GM19467 (cell line): Measurements from ENCODE around the gene HAPSTR1.

Source experiments
- ATAC-seq: cut with Tn5 transposase; IDR thresholded peaks from one replicate; pipeline ENCODE4 v1.9.1; 2021; ENCODE audit warnings: mild to moderate bottlenecking, moderate library complexity; ENCODE audit not compliant: unreplicated experiment

Gene HAPSTR1

GRCh38 chr16:9119795-9120194, 28.4 kb downstream of the HAPSTR1 start:
- ATAC-seq, result no peak

GRCh38 chr16:9122342-9122741, 30.9 kb downstream of the HAPSTR1 start:
- ATAC-seq, result no peak

- ATAC-seq, result no peak
Observed at GRCh38 chr16:9122969-9123368, 31.5 kb downstream of the HAPSTR1 start.

DNA sequence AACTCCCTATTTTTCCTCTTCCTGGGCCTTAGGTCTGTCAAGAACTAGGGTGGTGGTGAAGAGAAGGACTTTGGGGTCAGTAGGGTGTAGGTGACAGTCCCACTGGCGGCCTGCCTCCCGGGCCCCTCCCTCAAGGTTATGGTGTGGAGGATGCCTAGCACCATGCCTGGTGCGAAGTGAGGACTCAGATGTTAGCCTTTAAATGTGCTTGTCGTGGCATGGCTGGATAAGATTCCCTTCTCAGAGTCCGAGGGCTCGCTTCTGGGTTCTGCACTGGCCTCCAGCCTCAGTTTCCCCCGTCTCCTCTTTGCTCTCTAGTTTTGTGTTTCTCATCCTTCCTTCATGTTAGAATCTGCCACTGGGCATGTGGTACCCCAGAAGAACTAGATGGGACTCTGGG, 32.0 kb downstream of the HAPSTR1 start:
- no peak for ATAC-seq

- ATAC-seq, result no peak
Observed at GRCh38 chr16:9123871-9124270, 32.4 kb downstream of the HAPSTR1 start.

- ATAC-seq, result no peak
Observed at GRCh38 chr16:9124444-9124843, 33.0 kb downstream of the HAPSTR1 start.

DNA sequence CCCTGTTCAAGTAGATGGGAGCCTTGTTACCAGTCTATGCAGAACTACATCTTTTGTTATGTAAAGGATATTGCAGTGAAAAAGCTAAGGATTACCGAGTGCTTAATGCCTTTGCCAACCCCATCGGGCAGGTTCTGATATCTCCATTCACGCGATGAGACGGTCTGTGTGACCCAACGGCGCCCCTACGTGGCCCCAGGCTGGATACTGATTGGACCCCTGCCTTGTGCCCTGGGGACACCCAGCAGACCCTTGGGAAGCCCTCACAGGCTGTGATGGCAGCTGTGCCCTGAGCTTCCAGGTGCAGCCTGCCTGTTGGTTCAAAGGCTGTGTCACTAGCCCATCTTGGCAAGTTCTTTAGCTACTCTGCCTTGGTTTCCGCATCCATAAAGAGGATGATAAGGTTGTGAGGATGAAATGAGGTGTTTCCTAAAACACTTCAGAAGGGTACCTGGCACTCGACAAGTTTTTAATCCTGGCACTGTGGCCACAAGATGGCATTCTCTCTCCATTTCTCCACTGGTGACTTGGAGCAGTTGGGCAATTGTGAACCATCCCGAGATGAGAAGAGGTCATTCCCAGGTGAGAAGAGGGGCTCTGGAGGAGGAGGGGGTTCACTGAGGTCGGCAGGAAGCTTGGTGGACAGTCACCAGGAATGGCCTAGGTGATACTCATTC, 33.6 kb downstream of the HAPSTR1 start:
- no peak for ATAC-seq

GRCh38 chr16:9125658-9126505, 34.4 kb downstream of the HAPSTR1 start:
- ATAC-seq, result no peak

DNA sequence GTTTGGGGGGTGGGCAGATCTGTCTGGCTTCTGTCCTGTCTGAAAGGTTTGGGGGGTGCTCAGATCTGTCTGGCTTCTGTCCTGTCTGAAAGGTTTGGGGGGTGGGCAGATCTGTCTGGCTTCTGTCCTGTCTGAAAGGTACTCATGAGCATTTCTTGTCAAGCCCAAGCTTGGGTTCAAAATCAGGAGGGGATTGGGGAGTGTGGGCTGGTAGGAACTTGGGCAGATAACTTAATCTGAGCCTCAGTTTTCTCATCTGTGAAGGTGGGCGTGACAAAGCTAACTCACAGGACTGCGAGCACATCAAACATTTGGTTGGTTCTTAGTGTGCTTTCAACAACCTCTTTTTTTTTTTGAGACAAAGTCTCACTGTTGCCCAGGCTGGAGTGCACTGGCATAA, 35.2 kb downstream of the HAPSTR1 start:
- ATAC-seq, result no peak

DNA sequence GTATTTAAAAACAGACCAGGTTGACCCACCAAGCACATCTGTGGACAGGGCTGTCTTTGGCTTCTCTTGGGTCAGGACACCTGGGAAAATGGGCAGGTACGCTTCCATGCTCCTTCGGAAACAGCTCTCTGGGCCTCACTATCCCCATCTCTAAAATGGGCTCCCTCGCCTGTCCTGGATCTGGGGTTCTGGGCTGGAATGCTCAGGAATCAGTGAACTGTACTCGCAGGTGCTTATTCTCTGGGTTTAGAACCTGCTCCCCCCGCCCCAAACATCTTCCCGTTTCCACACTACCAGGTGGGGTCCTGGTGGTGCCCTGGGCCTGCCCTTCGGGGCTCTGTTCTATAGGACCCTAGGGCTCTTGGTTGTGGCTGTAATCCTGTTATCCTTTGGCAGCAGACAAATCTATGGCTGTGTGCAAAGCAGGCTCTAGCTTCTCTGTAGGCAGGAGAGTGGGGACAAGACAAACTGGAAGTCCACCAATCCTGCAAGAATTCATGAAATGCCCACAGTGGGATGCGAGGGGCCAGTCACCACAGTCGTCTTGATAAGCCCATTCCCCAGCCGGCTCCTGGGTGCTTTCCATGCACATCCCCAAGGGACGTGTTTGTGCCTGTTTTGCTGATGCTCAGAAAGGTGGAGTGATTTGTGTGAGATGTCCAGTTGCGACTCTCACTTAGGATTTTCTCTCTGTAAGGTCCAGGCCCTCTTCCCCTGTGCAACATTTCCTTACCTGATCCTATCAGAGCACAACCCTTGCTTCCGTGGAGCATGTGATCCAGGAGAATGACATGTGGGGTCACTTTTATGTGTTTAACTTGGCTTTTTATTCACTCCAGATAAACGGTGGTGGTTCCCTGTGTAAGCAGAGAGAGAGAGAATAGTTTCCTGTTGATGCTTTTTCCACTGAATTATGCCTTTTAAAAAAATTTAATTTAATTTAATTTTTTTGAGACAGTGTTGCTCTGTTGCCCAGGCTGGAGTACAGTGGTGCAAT, 37.2 kb downstream of the HAPSTR1 start:
- ATAC-seq, result no peak

- no peak for ATAC-seq
Observed at GRCh38 chr16:9134306-9134705, 42.9 kb downstream of the HAPSTR1 start.

- peak; percentile 44 for ATAC-seq
Observed at GRCh38 chr16:9134739-9135138, 43.3 kb downstream of the HAPSTR1 start.

DNA sequence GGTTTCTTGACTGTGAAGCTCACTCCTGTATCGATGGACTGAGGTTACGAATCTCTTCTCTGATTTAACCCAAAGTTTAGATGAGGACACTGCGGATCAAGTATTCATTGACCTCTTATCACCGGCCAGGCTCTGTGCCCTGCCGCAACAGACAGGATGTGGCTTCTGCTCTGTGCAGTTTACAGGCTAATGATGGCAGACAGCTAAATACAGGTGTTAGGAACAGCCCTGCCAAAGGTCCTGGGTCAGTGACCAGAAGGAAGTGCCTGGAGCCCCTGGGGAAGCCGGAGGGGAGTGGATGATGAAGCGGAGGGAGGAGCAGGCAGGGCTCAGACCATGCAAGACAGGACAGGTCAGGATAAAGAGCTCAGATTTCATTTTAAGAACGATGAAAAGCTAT, 44.4 kb downstream of the HAPSTR1 start:
- peak; percentile 67 for ATAC-seq

DNA sequence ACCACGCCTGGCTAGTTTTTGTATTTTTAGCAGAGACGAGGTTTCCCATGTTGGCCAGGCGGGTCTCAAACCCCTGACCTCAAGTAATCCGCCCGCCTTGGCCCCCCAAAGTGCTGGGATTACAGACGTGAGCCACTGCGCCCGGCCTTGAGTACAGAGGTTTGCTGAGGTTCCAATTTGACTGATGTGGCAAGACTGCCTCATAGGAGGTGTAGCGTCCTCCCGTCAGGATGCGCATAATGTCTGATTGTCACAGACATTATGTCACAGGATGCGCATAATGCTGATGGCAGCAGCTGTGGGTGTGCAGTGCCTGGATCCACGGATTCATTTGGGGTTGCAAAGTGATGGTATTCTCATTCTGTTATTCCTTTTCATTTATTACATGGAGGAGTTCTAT, 45.2 kb downstream of the HAPSTR1 start:
- ATAC-seq, result no peak

- ATAC-seq, result no peak
Observed at GRCh38 chr16:9138021-9138680, 46.7 kb downstream of the HAPSTR1 start.

DNA sequence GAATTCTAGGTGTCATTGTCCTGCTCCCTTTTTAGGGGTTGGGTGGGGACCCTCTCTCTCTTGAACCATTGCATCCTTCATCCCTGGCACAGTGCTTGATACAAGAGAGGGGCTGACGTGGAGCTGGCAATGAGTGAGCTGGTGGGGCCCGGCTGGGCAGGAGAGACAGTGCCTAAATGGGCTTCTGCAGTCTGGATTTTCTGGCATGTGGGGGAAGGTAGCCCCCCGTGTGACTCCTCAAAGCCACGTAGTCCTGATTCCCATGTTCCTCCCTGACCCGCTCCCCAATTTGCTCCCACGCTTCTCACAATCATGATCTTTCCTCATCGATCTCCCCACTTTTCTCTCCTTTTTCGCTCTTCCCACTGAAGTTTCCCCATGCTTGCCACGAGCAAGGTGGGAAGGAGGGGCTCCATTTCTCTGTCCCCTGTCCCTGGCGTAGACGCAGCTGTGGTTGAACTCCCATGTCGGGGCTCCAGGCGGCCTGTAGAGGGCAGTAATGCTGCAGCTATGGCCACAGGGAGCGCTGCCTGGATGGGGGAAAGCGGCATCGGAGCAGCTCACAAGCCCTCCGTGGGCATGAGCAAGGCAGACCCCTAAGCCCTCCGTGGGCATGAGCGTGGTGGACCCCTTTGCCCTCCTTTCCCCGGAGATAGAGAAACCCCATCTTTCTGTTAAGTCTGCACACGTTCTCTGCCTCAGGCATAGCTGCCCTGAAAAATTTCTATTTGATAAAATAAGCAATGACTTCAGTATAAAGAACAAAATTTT, 47.5 kb downstream of the HAPSTR1 start:
- ATAC-seq, result no peak

DNA sequence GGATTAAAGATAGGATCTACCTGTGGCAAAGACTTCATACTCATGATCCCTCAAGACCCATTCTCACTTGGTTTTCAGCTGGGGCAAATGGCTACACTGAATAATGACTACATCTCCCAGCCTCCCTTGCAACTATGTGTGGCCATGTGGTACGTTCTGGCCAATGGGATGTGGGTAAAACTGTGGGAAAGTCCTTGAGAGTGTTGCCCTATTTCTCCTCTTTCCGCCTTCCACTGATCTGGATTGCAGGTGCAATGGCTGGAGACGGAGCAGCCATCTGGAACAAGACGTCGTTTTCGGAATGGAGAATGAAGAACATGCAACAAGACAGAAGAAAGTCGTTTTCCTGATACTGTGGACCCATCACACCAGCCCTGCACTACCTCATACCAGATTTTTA, 48.5 kb downstream of the HAPSTR1 start:
- ATAC-seq, result peak; percentile 46
